Prostate gland (tissue), 2 donors: Measurements from ENCODE around the gene RRP8.

Source experiments
- CTCF ChIP-seq, 4 experiments: fragments of 200-600 bp in 2 of 4; fragments of 450-650 bp in 2 of 4; sonication (generic) in 2 of 4; IDR thresholded peaks; 1 replicate in 3 of 4; 2 replicates in 1 of 4; pipeline ENCODE4 v1.5.1; 2016 to 2019; ENCODE audit warnings: antibody characterized with exemption in 4 of 4, mild to moderate bottlenecking in 2 of 4, moderate library complexity in 2 of 4
- POLR2A ChIP-seq: fragments of 450-650 bp; IDR thresholded peaks from one replicate; pipeline ENCODE4 v1.6.1; 2016; ENCODE audit warnings: antibody characterized with exemption, mild to moderate bottlenecking
- POLR2AphosphoS5 ChIP-seq: sonication (generic); formaldehyde crosslinking; IDR thresholded peaks from one replicate; pipeline ENCODE4 v1.6.1; 2017; ENCODE audit warnings: antibody characterized with exemption

GRCh38 chr11:6599881-6600390 is 3.5 kb downstream of the RRP8 start:
- TF ChIP-seq POLR2A (no peak), CTCF (IDR thresholded peaks at IDR 0.05) (no peak), POLR2AphosphoS5 (no peak)
